Right forelimb (tissue), 1 donor: ENCODE measurements around the gene KIF19.
"Not testable (repeated sequence)": the region's sequence is repeated elsewhere in the genome, so short reads cannot be mapped to it uniquely, and the experiment has no call there.

Experiments used
- DNase-seq: peaks from one replicate; pipeline ENCODE4 v3.0.0-alpha.2; 2018

Gene KIF19

GRCh38 chr17:74390680-74391653 is 64.9 kb downstream of the KIF19 start:
- no peak for DNase-seq

GRCh38 chr17:74391771-74392170 is 65.7 kb downstream of the KIF19 start:
- no peak for DNase-seq

- no peak for DNase-seq
Measured at GRCh38 chr17:74392848-74393247, 66.8 kb downstream of the KIF19 start.

GRCh38 chr17:74393346-74393942 is 67.4 kb downstream of the KIF19 start:
- no peak for DNase-seq

GRCh38 chr17:74394275-74394950 is 68.4 kb downstream of the KIF19 start:
- no peak for DNase-seq

- DNase-seq = no peak
Measured at GRCh38 chr17:74394977-74395376, 69.0 kb downstream of the KIF19 start.

GRCh38 chr17:74396567-74396966 is 70.5 kb downstream of the KIF19 start:
- no peak for DNase-seq

- no peak for DNase-seq
Measured at GRCh38 chr17:74402048-74402447, 76.0 kb downstream of the KIF19 start.

- DNase-seq = no peak
Measured at GRCh38 chr17:74403512-74404137, 77.6 kb downstream of the KIF19 start.

GRCh38 chr17:74404218-74404617 is 78.2 kb downstream of the KIF19 start:
- DNase-seq = no peak

GRCh38 chr17:74404789-74405188 is 78.8 kb downstream of the KIF19 start:
- DNase-seq = no peak

GRCh38 chr17:74405311-74405710 is 79.3 kb downstream of the KIF19 start:
- DNase-seq = not testable (repeated sequence)
